Calu3 (cell line): ENCODE measurements around the gene TMEM37. TPM values are rescaled to one million over a fixed set of nuclear protein-coding genes. Genes with fewer than 3 reads are reported as not detected.

Experiments used
- BruUV-seq: library from RNA; stranded (reverse); fragments of 400-500 nt; replicated peaks from 2 replicates; lab custom pipeline; 2021; lab: Mats Ljungman, UMichigan
- CTCF ChIA-PET: fragments of 300-600 bp; sonication (Branson Sonifier 250); formaldehyde crosslinking; loops from one replicate; lab custom pipeline; 2022; ENCODE audit warnings: antibody characterized with exemption; lab: Charles Lee
- DNase-seq: peaks from one replicate; pipeline ENCODE4 v3.0.0; 2022
- H3K27ac Mint-ChIP-seq: one replicate; pipeline ENCODE4 v1.8.0; 2022; ENCODE audit warnings: mixed read lengths; ENCODE audit not compliant: unreplicated experiment
- H3K27me3 Mint-ChIP-seq: one replicate; pipeline ENCODE4 v1.8.0; 2022; ENCODE audit warnings: mixed read lengths; ENCODE audit not compliant: unreplicated experiment
- H3K36me3 Mint-ChIP-seq: one replicate; pipeline ENCODE4 v1.8.0; 2022; ENCODE audit warnings: mild to moderate bottlenecking, moderate library complexity, mixed read lengths; ENCODE audit not compliant: insufficient read depth, unreplicated experiment
- H3K4me1 Mint-ChIP-seq: one replicate; pipeline ENCODE4 v1.8.0; 2022; ENCODE audit warnings: mild to moderate bottlenecking, low read depth, mixed read lengths; ENCODE audit not compliant: unreplicated experiment
- H3K4me3 Mint-ChIP-seq: one replicate; pipeline ENCODE4 v1.8.0; 2022; ENCODE audit warnings: mild to moderate bottlenecking, low read depth, moderate library complexity, mixed read lengths; ENCODE audit not compliant: unreplicated experiment
- H3K9me3 Mint-ChIP-seq: one replicate; pipeline ENCODE4 v1.8.0; 2022; ENCODE audit warnings: low read depth, mixed read lengths; ENCODE audit not compliant: unreplicated experiment
- CTCF ChIP-seq: fragments of 200-600 bp; IDR thresholded peaks from one replicate; pipeline ENCODE4 v1.8.0; 2022; ENCODE audit warnings: antibody characterized with exemption; ENCODE audit not compliant: unreplicated experiment
- intact Hi-C: fragments of 100-400 bp; cut with micrococcal nuclease; formaldehyde crosslinking; loops from one replicate; pipeline ENCODE4 v1.10.0; 2022; ENCODE audit not compliant: unreplicated experiment
- total RNA-seq: library from RNA; stranded (reverse); gene quantifications from 2 replicates; pipeline ENCODE4 v1.2.3, GENCODE V29; 2022

TMEM37 gene
- total RNA-seq, 1 experiment from 2014 or later: 0.76 TPM

- TF ChIP-seq CTCF: no peak
- no peak overlapping the region for H3K27ac Mint-ChIP-seq
- intact Hi-C loops: no loop called here
- peak overlapping the region; percentile 47 for H3K4me3 Mint-ChIP-seq
- H3K27me3 Mint-ChIP-seq: peaks cover 13% of the 10 kb centered on the region
- peaks cover 4% of the 10 kb centered on the region for H3K36me3 Mint-ChIP-seq
- BruUV-seq: no TSS peak
- no peaks in the 10 kb centered on the region for H3K9me3 Mint-ChIP-seq
- CTCF ChIA-PET: interaction anchor here (0.7 to 1.1 kb wide), 2 partner anchors 12 to 45 kb away, joined by 3 to 7 read pairs; no protein-coding TSS in a partner anchor
- DNase-seq: no peak
- peaks cover 57% of the 10 kb centered on the region for H3K4me1 Mint-ChIP-seq
Measured at GRCh38 chr2:119431976-119432850, 559 bp downstream of the TMEM37 start.

DNA sequence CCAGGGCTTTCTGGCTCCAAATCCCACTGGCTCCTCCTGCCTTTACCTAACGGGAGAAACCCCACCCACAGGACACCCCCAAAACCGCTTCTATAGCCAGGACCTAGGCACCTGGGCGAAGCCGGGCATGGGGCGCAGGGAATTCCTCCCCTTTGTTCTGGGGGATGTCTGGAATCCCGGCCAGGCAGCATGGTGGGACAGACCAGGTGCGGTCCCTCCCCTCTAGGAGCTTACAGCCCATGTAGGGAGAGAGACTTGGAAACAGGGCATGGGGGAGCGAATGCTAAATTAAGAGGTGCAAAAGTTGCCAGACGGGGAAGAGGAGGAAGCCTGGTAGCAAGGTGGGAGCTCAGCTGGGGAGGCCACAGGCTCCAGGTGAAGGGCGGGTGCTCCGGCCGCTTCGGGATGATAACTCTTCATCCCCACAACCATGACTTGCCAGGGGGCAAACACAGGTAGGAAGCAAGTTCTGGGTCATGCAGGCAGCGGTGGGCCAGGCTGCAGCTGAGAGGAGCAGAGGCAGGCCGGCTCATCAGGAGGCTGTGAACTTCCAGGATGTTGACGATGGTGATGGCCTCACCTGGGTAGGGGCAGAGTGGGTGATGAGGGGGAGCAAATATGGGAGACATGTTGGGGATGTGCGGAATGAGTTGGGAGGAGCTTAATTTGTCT lies 1.3 kb downstream of the TMEM37 start:
- Mint-ChIP-seq H3K27ac (no peak overlapping the region), H3K4me1 (peaks cover 50% of the 10 kb centered on the region), H3K4me3 (no peak overlapping the region), H3K27me3 (peaks cover 5% of the 10 kb centered on the region), H3K36me3 (peaks cover 4% of the 10 kb centered on the region), H3K9me3 (no peaks in the 10 kb centered on the region)
- DNase-seq: no peak
- CTCF ChIA-PET: no interaction called here
- no peak for TF ChIP-seq CTCF
- intact Hi-C loops: no loop called here
- BruUV-seq: no TSS peak

GRCh38 chr2:119433636-119434327 lies 2.1 kb downstream of the TMEM37 start:
- CTCF ChIA-PET: no interaction called here
- Mint-ChIP-seq H3K36me3 (peaks cover 4% of the 10 kb centered on the region), H3K4me1 (peaks cover 43% of the 10 kb centered on the region), H3K4me3 (no peak overlapping the region), H3K9me3 (no peaks in the 10 kb centered on the region), H3K27me3 (no peaks in the 10 kb centered on the region), H3K27ac (no peak overlapping the region)
- no TSS peak for BruUV-seq
- intact Hi-C loops: no loop called here
- TF ChIP-seq CTCF: no peak
- DNase-seq: no peak

GRCh38 chr2:119434664-119435063 lies 3.0 kb downstream of the TMEM37 start:
- peaks cover 34% of the 10 kb centered on the region for H3K4me1 Mint-ChIP-seq
- intact Hi-C loops: no loop called here
- CTCF ChIA-PET: interaction anchor here (1.1 kb wide), 1 partner anchor 42 kb away, joined by 3 read pairs; no protein-coding TSS in a partner anchor
- no peaks in the 10 kb centered on the region for H3K9me3 Mint-ChIP-seq
- no peaks in the 10 kb centered on the region for H3K27me3 Mint-ChIP-seq
- no peak for TF ChIP-seq CTCF
- BruUV-seq: no TSS peak
- no peak for DNase-seq
- H3K27ac Mint-ChIP-seq: no peak overlapping the region
- no peak overlapping the region for H3K4me3 Mint-ChIP-seq
- H3K36me3 Mint-ChIP-seq: peaks cover 4% of the 10 kb centered on the region
